Fibroblast of lung (primary cell): ENCODE results near the gene STX3.

Experiments
- CTCF ChIP-seq, 2 donors: IDR thresholded peaks in 1 of 2; conservative IDR thresholded peaks in 1 of 2; 1 replicate in 1 of 2; 2 replicates in 1 of 2; pipeline ENCODE4 v1.5.1; 2011 to 2012; ENCODE audit warnings: low read length in 2 of 2, control low read depth in 1 of 2, inconsistent platforms in 1 of 2, low read depth in 1 of 2, mild to moderate bottlenecking in 1 of 2
- EZH2 ChIP-seq: IDR thresholded peaks from 2 replicates; pipeline ENCODE4 v1.5.1; 2012; ENCODE audit warnings: low read length, control low read depth, mild to moderate bottlenecking; ENCODE audit errors: missing control alignments

- TF ChIP-seq CTCF (conservative IDR thresholded peaks at IDR 0.05 in 1 of 2, IDR thresholded peaks at IDR 0.05 in 1 of 2; ENCODE audit: low read depth in 1 of 2, low read length in 2 of 2) = no peak
- TF ChIP-seq EZH2 = no peak
Observed at GRCh38 chr11:59841514-59841913, 86.3 kb downstream of the STX3 start.
